DMS153 treated with DMSO at 0.1 percent for 48 hours (cell line): ENCODE results near the gene MORN1.

Experiments used
- DNase-seq: peaks from one replicate; lab custom pipeline; 2025; ENCODE audit not compliant: unreplicated experiment; lab: John Stamatoyannopoulos, UW

MORN1 gene

GRCh38 chr1:2323451-2323974 is 67.8 kb downstream of the MORN1 start:
- DNase-seq, result no peak

- DNase-seq, result no peak
Measured at GRCh38 chr1:2322581-2323211, 68.7 kb downstream of the MORN1 start.

GRCh38 chr1:2322065-2322571 is 69.2 kb downstream of the MORN1 start:
- no peak for DNase-seq

- DNase-seq, result no peak
Measured at GRCh38 chr1:2320760-2321667, 70.3 kb downstream of the MORN1 start.

GRCh38 chr1:2320006-2320405 is 71.3 kb downstream of the MORN1 start:
- no peak for DNase-seq

- no peak for DNase-seq
Measured at GRCh38 chr1:2319291-2319690, 72.1 kb downstream of the MORN1 start.

- no peak for DNase-seq
Measured at GRCh38 chr1:2318314-2319278, 72.8 kb downstream of the MORN1 start.

GRCh38 chr1:2317230-2318065 is 73.9 kb downstream of the MORN1 start:
- DNase-seq, result no peak

- DNase-seq, result no peak
Measured at GRCh38 chr1:2316451-2316961, 74.8 kb downstream of the MORN1 start.

GRCh38 chr1:2315674-2316450 is 75.5 kb downstream of the MORN1 start:
- no peak for DNase-seq

- no peak for DNase-seq
Measured at GRCh38 chr1:2314803-2315673, 76.3 kb downstream of the MORN1 start.

- DNase-seq, result no peak
Measured at GRCh38 chr1:2314273-2314802, 77.0 kb downstream of the MORN1 start.

- no peak for DNase-seq
Measured at GRCh38 chr1:2313651-2314261, 77.6 kb downstream of the MORN1 start.

- DNase-seq, result no peak
Measured at GRCh38 chr1:2312515-2313301, 78.6 kb downstream of the MORN1 start.

- no peak for DNase-seq
Measured at GRCh38 chr1:2312160-2312514, 79.2 kb downstream of the MORN1 start.

- DNase-seq, result peak; percentile 33
Measured at GRCh38 chr1:2311184-2312032, 79.9 kb downstream of the MORN1 start.
